ENCODE data around the gene NFIA.

GRCh38 chr1:61446531-61446991 is 364.2 kb downstream of the NFIA start:
- no peak for TF ChIP-seq CTCF (IDR thresholded peaks at IDR 0.05)
- TF ChIP-seq TCF7L2 (IDR thresholded peaks at IDR 0.05; ENCODE audit: low read depth, low read length), result no peak
- TF ChIP-seq POLR2AphosphoS5 (IDR thresholded peaks at IDR 0.05; ENCODE audit: low read depth, low read length), result no peak
- no peak for TF ChIP-seq REST (IDR thresholded peaks at IDR 0.05; ENCODE audit: insufficient read depth in 1 of 2, low read depth in 2 of 2, low read length in 1 of 2)

Measured in Panc1 (cell line).